Loucy (cell line): ENCODE measurements around the gene PRKX.
A peak's percentile ranks its signal among the peaks of the same experiment; 100 is the strongest.

Source experiments
- H2AFZ ChIP-seq: fragments of 200-600 bp; sonication (generic); 2 replicates; pipeline ENCODE4 v1.6.0; 2016; ENCODE audit warnings: antibody characterized with exemption, mild to moderate bottlenecking, low read length, moderate library complexity
- H3F3A ChIP-seq: fragments of 200-600 bp; 2 replicates; pipeline ENCODE4 v1.6.0; 2016; ENCODE audit warnings: antibody characterized with exemption, low read depth, mild to moderate bottlenecking
- H3K27me3 ChIP-seq: fragments of 200-600 bp; sonication (generic); 2 replicates; pipeline ENCODE4 v1.6.1; 2014; ENCODE audit warnings: low read length, mild to moderate bottlenecking; ENCODE audit not compliant: insufficient read depth, poor library complexity, severe bottlenecking
- H3K36me3 ChIP-seq: fragments of 200-600 bp; sonication (generic); 2 replicates; pipeline ENCODE4 v1.6.1; 2016; ENCODE audit warnings: low read length; ENCODE audit not compliant: insufficient read depth
- H3K4me1 ChIP-seq: fragments of 200-600 bp; sonication (generic); 2 replicates; pipeline ENCODE4 v1.5.1; 2014; ENCODE audit warnings: low read length, mild to moderate bottlenecking; ENCODE audit not compliant: insufficient read depth, poor library complexity, severe bottlenecking
- H3K4me2 ChIP-seq: fragments of 200-600 bp; sonication (generic); 2 replicates; pipeline ENCODE4 v1.6.0; 2014; ENCODE audit warnings: antibody characterized with exemption, low read length, low read depth, mild to moderate bottlenecking; ENCODE audit not compliant: poor library complexity, severe bottlenecking
- H3K4me3 ChIP-seq: fragments of 200-600 bp; sonication (generic); 2 replicates; pipeline ENCODE4 v1.5.1; 2014; ENCODE audit warnings: low read length, mild to moderate bottlenecking, mixed read lengths; ENCODE audit not compliant: poor library complexity, severe bottlenecking
- H3K79me2 ChIP-seq: fragments of 200-600 bp; sonication (generic); 2 replicates; pipeline ENCODE4 v1.6.1; 2014; ENCODE audit warnings: low read length; ENCODE audit not compliant: insufficient read depth
- H3K9ac ChIP-seq: fragments of 200-600 bp; sonication (generic); 2 replicates; pipeline ENCODE4 v1.6.0; 2014; ENCODE audit warnings: mild to moderate bottlenecking, low read depth, low read length, moderate library complexity; ENCODE audit not compliant: poor library complexity, severe bottlenecking
- H3K9me2 ChIP-seq: fragments of 200-600 bp; sonication (generic); replicated peaks from 2 replicates; pipeline ENCODE4 v1.6.1; 2016; ENCODE audit warnings: low read depth, low read length, mixed read lengths
- H3K9me3 ChIP-seq: fragments of 200-600 bp; sonication (generic); 2 replicates; pipeline ENCODE4 v1.6.1; 2014; ENCODE audit warnings: mild to moderate bottlenecking, antibody characterized with exemption, low read length, low read depth; ENCODE audit not compliant: insufficient read depth
- H4K20me1 ChIP-seq: fragments of 200-600 bp; sonication (generic); 2 replicates; pipeline ENCODE4 v1.6.0; 2014; ENCODE audit warnings: antibody characterized with exemption, low read length, mild to moderate bottlenecking; ENCODE audit not compliant: insufficient read depth, poor library complexity, severe bottlenecking
- CTCF ChIP-seq: fragments of 200-600 bp; sonication (generic); conservative IDR thresholded peaks from 2 replicates; pipeline ENCODE4 v1.5.1; 2014; ENCODE audit warnings: mild to moderate bottlenecking, antibody characterized with exemption, low read length
- EZH2phosphoT487 ChIP-seq: fragments of 200-600 bp; IDR thresholded peaks from 2 replicates; pipeline ENCODE4 v1.6.1; 2018; ENCODE audit warnings: antibody characterized with exemption, mild to moderate bottlenecking, moderate library complexity, borderline replicate concordance

PRKX gene

GRCh38 chrX:3713225-3713936, at the start of gene PRKX:
PRKX (minus strand) TSS chrX:3713649; CDS start chrX:3713253, 396 bp downstream.
- peaks cover 8% of the 10 kb centered on the region for H3K4me1 ChIP-seq
- H3K27me3 ChIP-seq = no peaks in the 10 kb centered on the region
- peaks cover 39% of the 10 kb centered on the region for H3K79me2 ChIP-seq
- H3K9me2 ChIP-seq = no peaks in the 10 kb centered on the region
- H3K9ac ChIP-seq = peak within 1 kb of the TSS; percentile 86
- H2AFZ ChIP-seq = peak within 1 kb of the TSS; percentile 73; the same call in 1 of the 2 replicates
- no peaks in the 10 kb centered on the region for H3K9me3 ChIP-seq
- no peak for TF ChIP-seq EZH2phosphoT487
- peak within 1 kb of the TSS; percentile 79 for H3K4me3 ChIP-seq
- H3K36me3 ChIP-seq = no peaks in the 10 kb centered on the region
- H3K4me2 ChIP-seq = peak within 1 kb of the TSS; percentile 85
- H3F3A ChIP-seq = no peaks in the 10 kb centered on the region
- peaks cover 13% of the 10 kb centered on the region for H4K20me1 ChIP-seq

- Histone ChIP-seq H3K36me3 (no peaks in the 10 kb centered on the region), H4K20me1 (no peaks in the 10 kb centered on the region), H3K9me2 (no peaks in the 10 kb centered on the region), H3K9ac (no peak overlapping the region), H3F3A (no peaks in the 10 kb centered on the region), H3K4me2 (no peak overlapping the region), H2AFZ (no peak overlapping the region), H3K27me3 (no peaks in the 10 kb centered on the region), H3K79me2 (no peaks in the 10 kb centered on the region), H3K4me1 (no peaks in the 10 kb centered on the region), H3K9me3 (no peaks in the 10 kb centered on the region), H3K4me3 (no peak overlapping the region)
- TF ChIP-seq EZH2phosphoT487 (no peak), CTCF (no peak)
Measured at GRCh38 chrX:3763111-3763510, 49.7 kb upstream of the PRKX start.

- Histone ChIP-seq H3K4me3 (no peak overlapping the region), H3K79me2 (no peaks in the 10 kb centered on the region), H3K4me2 (no peak overlapping the region), H3K36me3 (no peaks in the 10 kb centered on the region), H3K9me3 (no peaks in the 10 kb centered on the region), H3F3A (no peaks in the 10 kb centered on the region), H3K27me3 (no peaks in the 10 kb centered on the region), H3K9me2 (no peaks in the 10 kb centered on the region), H2AFZ (no peak overlapping the region), H4K20me1 (no peaks in the 10 kb centered on the region), H3K9ac (no peak overlapping the region), H3K4me1 (no peaks in the 10 kb centered on the region)
- no peak for TF ChIP-seq EZH2phosphoT487
- no peak for TF ChIP-seq CTCF
Measured at GRCh38 chrX:3757510-3758025, 44.1 kb upstream of the PRKX start.
